ENCODE measurements around the gene EPS8L2. TPM values are rescaled to one million over a fixed set of nuclear protein-coding genes. Genes with fewer than 3 reads are reported as not detected.

Gene EPS8L2
- total RNA-seq, result 10 to 100 TPM in 1 of 3 donors, 1 to 10 TPM in 2; 5.2 to 13.0 (median 7.0) TPM

- ATAC-seq (peak; percentile 54 to 56), DNase-seq (no peak)
- no peaks in the 10 kb centered on the region for H3K36me3 Mint-ChIP-seq (ENCODE audit: insufficient read depth)
- H3K4me1 Mint-ChIP-seq (ENCODE audit: low read depth), result no peaks in the 10 kb centered on the region
- no peaks in the 10 kb centered on the region for H3K9me3 Mint-ChIP-seq
- H3K4me3 Mint-ChIP-seq, result no peak within 1 kb of the TSS
- H3K27me3 Mint-ChIP-seq (ENCODE audit: low read depth), result peaks cover 19% of the 10 kb centered on the region
Measured at GRCh38 chr11:705646-706438, at the start of gene EPS8L2. Gene EPS8L2, plus strand, starts transcription at chr11:706231. Its CDS starts 3,177 bp downstream, at chr11:709408.

- Mint-ChIP-seq H3K4me1 (ENCODE audit: low read depth) (no peaks in the 10 kb centered on the region), H3K27me3 (ENCODE audit: low read depth) (no peaks in the 10 kb centered on the region), H3K4me3 (no peak overlapping the region), H3K36me3 (ENCODE audit: insufficient read depth) (peaks cover 6% of the 10 kb centered on the region), H3K9me3 (no peaks in the 10 kb centered on the region)
- DNase-seq (no peak), ATAC-seq (no peak)
Measured at GRCh38 chr11:656426-656825, 49.6 kb upstream of the EPS8L2 start.

DNA sequence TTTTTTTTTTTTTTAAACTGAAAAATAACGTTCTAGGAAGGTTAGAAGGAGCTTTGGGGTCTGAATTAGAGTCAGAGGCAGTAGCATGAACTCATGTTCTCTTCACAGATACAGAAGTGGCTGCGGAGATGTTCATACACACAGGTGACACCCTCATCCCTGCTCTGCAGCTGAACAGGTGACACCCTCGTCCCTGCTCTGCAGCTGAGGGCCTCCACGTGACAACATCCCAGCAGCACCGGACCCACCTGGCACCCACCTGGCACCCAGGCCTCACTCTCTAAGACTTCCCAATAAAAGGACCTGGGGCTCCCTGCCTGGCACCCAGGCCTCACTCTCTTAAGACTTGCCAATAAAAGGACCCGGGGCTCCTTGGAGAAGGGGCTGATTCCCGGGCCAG, 49.2 kb upstream of the EPS8L2 start:
- H3K4me1 Mint-ChIP-seq (ENCODE audit: low read depth), result no peaks in the 10 kb centered on the region
- DNase-seq (no peak), ATAC-seq (no peak)
- no peaks in the 10 kb centered on the region for H3K27me3 Mint-ChIP-seq (ENCODE audit: low read depth)
- H3K36me3 Mint-ChIP-seq (ENCODE audit: insufficient read depth), result peaks cover 6% of the 10 kb centered on the region
- H3K9me3 Mint-ChIP-seq, result no peaks in the 10 kb centered on the region
- no peak overlapping the region for H3K4me3 Mint-ChIP-seq

DNA sequence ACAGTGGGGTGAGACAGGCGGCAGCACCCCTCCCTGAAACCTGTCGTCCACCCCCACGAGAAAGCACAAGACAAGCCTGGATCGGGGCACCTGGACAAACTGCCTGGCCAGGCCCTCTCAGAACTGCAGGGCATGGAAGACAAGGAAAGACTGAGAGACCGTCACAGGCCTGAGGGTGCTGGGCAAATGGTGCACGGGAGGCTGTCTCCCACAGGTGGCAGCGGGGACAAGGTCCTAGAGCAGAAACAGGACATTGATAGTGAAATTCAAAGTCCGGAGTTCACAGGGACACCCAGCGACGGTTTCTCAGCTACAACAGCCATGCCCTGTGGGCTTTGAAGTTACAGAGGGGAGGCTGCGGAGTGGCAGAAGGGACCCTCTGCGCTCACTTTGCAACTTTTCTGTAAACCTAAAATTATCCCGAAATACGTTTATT, 48.3 kb upstream of the EPS8L2 start:
- DNase-seq (no peak), ATAC-seq (no peak)
- Mint-ChIP-seq H3K4me1 (ENCODE audit: low read depth) (no peaks in the 10 kb centered on the region), H3K4me3 (no peak overlapping the region), H3K36me3 (ENCODE audit: insufficient read depth) (peaks cover 7% of the 10 kb centered on the region), H3K9me3 (no peaks in the 10 kb centered on the region), H3K27me3 (ENCODE audit: low read depth) (no peaks in the 10 kb centered on the region)

DNA sequence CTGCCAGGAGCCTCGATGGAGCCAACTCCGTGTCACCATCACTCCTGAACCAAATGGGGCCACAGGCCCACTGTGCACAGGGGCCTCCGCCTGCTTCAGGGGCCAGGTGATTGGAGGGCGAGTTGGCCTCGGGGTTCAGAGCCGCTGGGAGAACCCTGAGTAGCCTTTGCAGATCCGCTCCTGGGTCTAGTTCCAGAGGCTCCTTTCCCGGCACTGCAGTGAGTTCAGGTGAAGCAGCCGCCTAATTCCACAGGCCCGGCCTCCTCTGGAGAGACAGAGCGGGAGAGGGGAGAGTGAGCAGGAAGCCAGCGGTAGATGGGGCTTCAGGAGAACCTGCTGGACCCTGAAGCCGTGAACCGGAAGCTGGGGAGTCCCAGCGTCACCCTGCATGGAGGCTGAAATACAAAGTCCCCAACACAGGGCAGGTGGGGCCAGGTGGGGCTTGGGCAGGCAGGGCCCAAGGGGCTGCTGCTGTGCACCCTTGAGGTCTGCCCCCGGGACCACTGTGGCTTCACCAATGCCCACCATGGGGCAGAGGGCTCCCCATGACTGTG, 46.4 kb upstream of the EPS8L2 start:
- no peak for DNase-seq
- Mint-ChIP-seq H3K9me3 (no peaks in the 10 kb centered on the region), H3K4me3 (no peak overlapping the region), H3K4me1 (ENCODE audit: low read depth) (no peaks in the 10 kb centered on the region), H3K36me3 (ENCODE audit: insufficient read depth) (peaks cover 12% of the 10 kb centered on the region), H3K27me3 (ENCODE audit: low read depth) (no peaks in the 10 kb centered on the region)
- no peak for ATAC-seq

DNA sequence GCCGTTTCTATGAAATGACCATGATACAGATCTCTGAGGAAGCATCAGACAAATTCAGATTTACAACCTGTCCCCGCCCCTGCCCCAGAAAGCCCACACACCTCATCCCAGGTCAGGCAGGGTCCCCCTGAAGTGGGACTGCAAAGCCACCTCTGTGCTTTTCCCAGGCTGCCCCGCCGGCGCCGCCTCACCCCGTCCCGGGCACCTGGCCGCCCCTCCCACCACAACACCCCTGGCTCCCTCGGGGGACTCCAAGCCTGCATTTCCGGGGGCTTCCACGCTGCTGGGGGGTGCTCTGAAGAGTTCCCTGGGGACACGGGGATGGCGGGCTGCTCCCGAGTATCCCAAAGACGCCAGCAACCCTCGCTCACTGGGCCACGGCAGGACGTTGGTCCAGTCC, 45.8 kb upstream of the EPS8L2 start:
- Mint-ChIP-seq H3K27me3 (ENCODE audit: low read depth) (no peaks in the 10 kb centered on the region), H3K9me3 (no peaks in the 10 kb centered on the region), H3K4me3 (no peak overlapping the region), H3K36me3 (ENCODE audit: insufficient read depth) (peaks cover 12% of the 10 kb centered on the region), H3K4me1 (ENCODE audit: low read depth) (no peaks in the 10 kb centered on the region)
- DNase-seq (no peak), ATAC-seq (no peak)

- no peaks in the 10 kb centered on the region for H3K27me3 Mint-ChIP-seq (ENCODE audit: low read depth)
- ATAC-seq (no peak), DNase-seq (no peak)
- no peak overlapping the region for H3K4me3 Mint-ChIP-seq
- H3K4me1 Mint-ChIP-seq (ENCODE audit: low read depth), result no peaks in the 10 kb centered on the region
- H3K36me3 Mint-ChIP-seq (ENCODE audit: insufficient read depth), result peaks cover 14% of the 10 kb centered on the region
- no peaks in the 10 kb centered on the region for H3K9me3 Mint-ChIP-seq
Measured at GRCh38 chr11:660681-661444, 45.2 kb upstream of the EPS8L2 start.

GRCh38 chr11:662689-663274, 43.2 kb upstream of the EPS8L2 start:
- Mint-ChIP-seq H3K36me3 (ENCODE audit: insufficient read depth) (peaks cover 19% of the 10 kb centered on the region), H3K4me3 (no peak overlapping the region), H3K27me3 (ENCODE audit: low read depth) (no peaks in the 10 kb centered on the region), H3K4me1 (ENCODE audit: low read depth) (no peaks in the 10 kb centered on the region), H3K9me3 (no peaks in the 10 kb centered on the region)
- ATAC-seq (peak; percentile 69 to 73), DNase-seq (no peak)

GRCh38 chr11:665062-665703, 40.8 kb upstream of the EPS8L2 start:
- Mint-ChIP-seq H3K36me3 (ENCODE audit: insufficient read depth) (peaks cover 15% of the 10 kb centered on the region), H3K4me1 (ENCODE audit: low read depth) (no peaks in the 10 kb centered on the region), H3K27me3 (ENCODE audit: low read depth) (no peaks in the 10 kb centered on the region), H3K9me3 (no peaks in the 10 kb centered on the region), H3K4me3 (no peak overlapping the region)
- DNase-seq, result no peak
- ATAC-seq, result no peak

GRCh38 chr11:665704-666281, 40.2 kb upstream of the EPS8L2 start:
- Mint-ChIP-seq H3K36me3 (ENCODE audit: insufficient read depth) (peaks cover 15% of the 10 kb centered on the region), H3K9me3 (no peaks in the 10 kb centered on the region), H3K4me3 (no peak overlapping the region), H3K27me3 (ENCODE audit: low read depth) (no peaks in the 10 kb centered on the region), H3K4me1 (ENCODE audit: low read depth) (no peaks in the 10 kb centered on the region)
- ATAC-seq (no peak), DNase-seq (no peak)

GRCh38 chr11:673866-674265, 32.2 kb upstream of the EPS8L2 start:
- ATAC-seq (no peak), DNase-seq (no peak)
- H3K4me1 Mint-ChIP-seq (ENCODE audit: low read depth), result no peaks in the 10 kb centered on the region
- H3K27me3 Mint-ChIP-seq (ENCODE audit: low read depth), result no peaks in the 10 kb centered on the region
- peaks cover 18% of the 10 kb centered on the region for H3K36me3 Mint-ChIP-seq (ENCODE audit: insufficient read depth)
- H3K9me3 Mint-ChIP-seq, result no peaks in the 10 kb centered on the region
- H3K4me3 Mint-ChIP-seq, result no peak overlapping the region

DNA sequence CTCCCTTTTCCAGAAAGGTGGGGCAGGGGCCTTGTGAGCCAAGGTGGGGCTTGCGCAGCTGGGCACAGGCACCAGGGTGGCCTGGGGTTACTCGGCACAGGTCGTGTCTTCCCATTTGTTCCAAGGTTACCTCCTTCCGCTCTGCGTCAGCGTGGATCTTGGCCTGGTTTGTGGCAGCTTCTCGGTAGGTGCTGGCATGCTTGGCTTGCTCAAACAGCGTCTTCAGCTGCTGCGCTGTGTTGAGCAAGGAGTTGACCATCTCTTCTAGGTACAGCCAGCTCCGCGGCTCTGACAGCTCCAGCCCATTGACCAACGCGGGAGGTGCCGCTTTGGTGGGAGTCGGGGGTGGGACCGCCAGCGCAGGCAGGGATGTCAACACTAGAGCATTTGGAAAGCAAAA, 31.6 kb upstream of the EPS8L2 start:
- Mint-ChIP-seq H3K4me3 (no peak overlapping the region), H3K36me3 (ENCODE audit: insufficient read depth) (peaks cover 18% of the 10 kb centered on the region), H3K9me3 (no peaks in the 10 kb centered on the region), H3K27me3 (ENCODE audit: low read depth) (no peaks in the 10 kb centered on the region), H3K4me1 (ENCODE audit: low read depth) (no peaks in the 10 kb centered on the region)
- DNase-seq (no peak), ATAC-seq (no peak)

GRCh38 chr11:678297-678696, 27.7 kb upstream of the EPS8L2 start:
- DNase-seq, result no peak
- H3K4me1 Mint-ChIP-seq (ENCODE audit: low read depth), result no peaks in the 10 kb centered on the region
- no peak for ATAC-seq
- H3K36me3 Mint-ChIP-seq (ENCODE audit: insufficient read depth), result peaks cover 35% of the 10 kb centered on the region
- no peaks in the 10 kb centered on the region for H3K27me3 Mint-ChIP-seq (ENCODE audit: low read depth)
- no peaks in the 10 kb centered on the region for H3K9me3 Mint-ChIP-seq
- H3K4me3 Mint-ChIP-seq, result no peak overlapping the region
